IMR-90 (cell line): ENCODE measurements around the gene EXOC6. TPM values are rescaled to one million over a fixed set of nuclear protein-coding genes. Genes with fewer than 3 reads are reported as not detected.

Source experiments
- ATAC-seq: fragments of 200-7000 bp; cut with Tn5 transposase; 2 replicates; pipeline ENCODE4 v1.9.1; 2020; ENCODE audit warnings: low read depth, mild to moderate bottlenecking, moderate library complexity
- BruUV-seq: library from RNA; stranded (reverse); fragments of 400-500 nt; replicated peaks from 2 replicates; lab custom pipeline; 2021; lab: Mats Ljungman, UMichigan
- CTCF ChIA-PET: fragments of 300-600 bp; formaldehyde crosslinking; extraction: SDS; loops from one replicate; lab custom pipeline; 2021; ENCODE audit warnings: antibody characterized with exemption; lab: Yijun Ruan, JAX
- POLR2A ChIA-PET: fragments of 300-600 bp; sonication (Branson Sonifier 250); formaldehyde crosslinking; loops from one replicate; lab custom pipeline; 2022; ENCODE audit warnings: antibody characterized with exemption; ENCODE audit not compliant: unreplicated experiment; lab: Charles Lee
- DNase-seq: peaks from one replicate; pipeline ENCODE4 v3.0.0; 2013
- H2AFZ ChIP-seq: replicated peaks from 2 replicates; pipeline ENCODE3; 2013; ENCODE audit warnings: low read length, mild to moderate bottlenecking; ENCODE audit not compliant: poor library complexity
- H2AK5ac ChIP-seq: 2 replicates; pipeline ENCODE4 v1.6.1; 2013; ENCODE audit warnings: low read depth, low read length, inconsistent platforms
- H2AK9ac ChIP-seq: replicated peaks from 2 replicates; pipeline ENCODE3; 2013; ENCODE audit warnings: mild to moderate bottlenecking, low read depth, low read length, moderate library complexity; ENCODE audit not compliant: poor library complexity
- H2BK120ac ChIP-seq: 2 replicates; pipeline ENCODE4 v1.6.1; 2013; ENCODE audit warnings: low read depth, low read length, inconsistent platforms
- H2BK15ac ChIP-seq: 3 replicates; pipeline ENCODE4 v1.6.1; 2013; ENCODE audit warnings: low read depth, low read length, inconsistent platforms
- H2BK20ac ChIP-seq: 2 replicates; pipeline ENCODE4 v1.6.1; 2013; ENCODE audit warnings: low read depth, mild to moderate bottlenecking, inconsistent platforms, low read length, moderate library complexity
- H2BK5ac ChIP-seq: 2 replicates; pipeline ENCODE4 v1.6.1; 2013; ENCODE audit warnings: mild to moderate bottlenecking, low read depth, low read length, inconsistent platforms; ENCODE audit not compliant: poor library complexity, severe bottlenecking
- H3K14ac ChIP-seq: replicated peaks from 2 replicates; pipeline ENCODE4 v1.6.1; 2013; ENCODE audit warnings: low read depth, low read length, inconsistent platforms
- H3K18ac ChIP-seq: 2 replicates; pipeline ENCODE4 v1.6.1; 2013; ENCODE audit warnings: low read depth, low read length, control low read depth
- H3K23ac ChIP-seq: 2 replicates; pipeline ENCODE4 v1.6.1; 2013; ENCODE audit warnings: low read depth, low read length, inconsistent platforms
- H3K27ac ChIP-seq: 2 replicates; pipeline ENCODE4 v1.5.1; 2013; ENCODE audit warnings: mild to moderate bottlenecking, control low read depth, low read length; ENCODE audit not compliant: insufficient read depth
- H3K27me3 ChIP-seq: 2 replicates; pipeline ENCODE4 v1.6.1; 2013; ENCODE audit warnings: low read length; ENCODE audit not compliant: control insufficient read depth, insufficient read depth
- H3K36me3 ChIP-seq: 2 replicates; pipeline ENCODE4 v1.6.1; 2013; ENCODE audit warnings: low read length, mixed read lengths; ENCODE audit not compliant: control insufficient read depth, insufficient read depth
- H3K4ac ChIP-seq: 2 replicates; pipeline ENCODE4 v1.6.1; 2013; ENCODE audit warnings: low read depth, low read length, inconsistent platforms
- H3K4me1 ChIP-seq: 2 replicates; pipeline ENCODE4 v1.6.1; 2013; ENCODE audit warnings: low read length, mixed read lengths; ENCODE audit not compliant: control insufficient read depth, insufficient read depth
- H3K4me2 ChIP-seq: 2 replicates; pipeline ENCODE4 v1.6.1; 2013; ENCODE audit warnings: low read depth, mild to moderate bottlenecking, control low read depth, low read length, moderate library complexity
- H3K4me3 ChIP-seq: 2 replicates; pipeline ENCODE4 v1.5.1; 2013; ENCODE audit warnings: low read depth, mild to moderate bottlenecking, control low read depth, low read length, moderate library complexity; ENCODE audit not compliant: insufficient read depth
- H3K56ac ChIP-seq: 2 replicates; pipeline ENCODE4 v1.6.1; 2013; ENCODE audit warnings: low read length, inconsistent platforms; ENCODE audit not compliant: insufficient read depth; ENCODE audit errors: extremely low read depth
- H3K79me1 ChIP-seq, 2 experiments: 2 replicates each; pipeline ENCODE4 v1.6.1; 2013; ENCODE audit warnings: low read length in 2 of 2, inconsistent platforms in 1 of 2, low read depth in 1 of 2
- H3K9ac ChIP-seq: 2 replicates; pipeline ENCODE4 v1.6.1; 2013; ENCODE audit warnings: low read depth, low read length, control low read depth
- H3K9me1 ChIP-seq: 2 replicates; pipeline ENCODE4 v1.6.1; 2013; ENCODE audit warnings: low read length, inconsistent platforms; ENCODE audit not compliant: insufficient read depth
- H3K9me3 ChIP-seq: 2 replicates; pipeline ENCODE4 v1.6.1; 2013; ENCODE audit warnings: low read length; ENCODE audit not compliant: control insufficient read depth, insufficient read depth
- H4K20me1 ChIP-seq: 2 replicates; pipeline ENCODE4 v1.6.1; 2013; ENCODE audit warnings: low read length, inconsistent platforms; ENCODE audit not compliant: insufficient read depth
- H4K5ac ChIP-seq: 2 replicates; pipeline ENCODE4 v1.6.1; 2013; ENCODE audit warnings: mild to moderate bottlenecking, low read depth, low read length, control low read depth
- H4K8ac ChIP-seq, 2 experiments: 2 replicates each; pipeline ENCODE4 v1.6.1; 2013; ENCODE audit warnings: low read depth in 2 of 2, low read length in 2 of 2, control low read depth in 1 of 2, inconsistent platforms in 1 of 2
- H4K91ac ChIP-seq: 2 replicates; pipeline ENCODE4 v1.6.1; 2013; ENCODE audit warnings: low read depth, low read length, inconsistent platforms; ENCODE audit not compliant: insufficient read depth
- CEBPB ChIP-seq: IDR thresholded peaks from 2 replicates; pipeline ENCODE4 v1.6.1; 2012; ENCODE audit warnings: low read depth, low read length, improper control_type of control experiment
- CHD1 ChIP-seq: IDR thresholded peaks from 2 replicates; pipeline ENCODE4 v1.6.1; 2012; ENCODE audit warnings: low read depth, low read length, improper control_type of control experiment
- FOS ChIP-seq: fragments of 150-350 bp; IDR thresholded peaks from 2 replicates; pipeline ENCODE4 v1.6.1; 2016; ENCODE audit warnings: low read depth, low read length
- MAZ ChIP-seq: IDR thresholded peaks from 2 replicates; pipeline ENCODE4 v1.6.1; 2012; ENCODE audit warnings: low read depth, mild to moderate bottlenecking, low read length, improper control_type of control experiment, moderate library complexity, borderline replicate concordance
- MXI1 ChIP-seq: IDR thresholded peaks from 2 replicates; pipeline ENCODE4 v1.6.1; 2012; ENCODE audit warnings: low read depth, mild to moderate bottlenecking, low read length, moderate library complexity, borderline replicate concordance
- POLR2A ChIP-seq: IDR thresholded peaks from 2 replicates; pipeline ENCODE4 v1.6.1; 2012; ENCODE audit warnings: mild to moderate bottlenecking, low read depth, low read length
- RAD21 ChIP-seq: IDR thresholded peaks from 2 replicates; pipeline ENCODE4 v1.6.1; 2012; ENCODE audit warnings: low read length, improper control_type of control experiment
- RCOR1 ChIP-seq: IDR thresholded peaks from 2 replicates; pipeline ENCODE4 v1.6.1; 2012; ENCODE audit warnings: mild to moderate bottlenecking, low read length, improper control_type of control experiment; ENCODE audit not compliant: insufficient replicate concordance
- RFX5 ChIP-seq: IDR thresholded peaks from 2 replicates; pipeline ENCODE4 v1.8.0; 2012; ENCODE audit warnings: low read depth, mild to moderate bottlenecking, low read length, moderate library complexity
- SMC3 ChIP-seq: fragments of 150-350 bp; IDR thresholded peaks from 2 replicates; pipeline ENCODE4 v1.6.1; 2016; ENCODE audit warnings: low read depth, mild to moderate bottlenecking, antibody characterized with exemption, low read length, moderate library complexity
- WGBS, 2 experiments: methylation state at CpG; one replicate each; pipeline versions ENCODE4 v1.1.5 to v1.1.7; 2013; ENCODE audit warnings: missing lambda C conversion rate in 2 of 2; ENCODE audit not compliant: insufficient read length in 1 of 2; ENCODE audit errors: extremely low coverage in 2 of 2; 5-methylcytosine and 5-hydroxymethylcytosine counted together
- dilution Hi-C: fragments of 300-500 bp; cut with HindIII; formaldehyde crosslinking; loops from one replicate; pipeline ENCODE4 v1.14.3; 2018; ENCODE audit warnings: low sequenced_read_pairs; ENCODE audit not compliant: unreplicated experiment
- in situ Hi-C: fragments of 300-500 bp; cut with MboI; formaldehyde crosslinking; loops from 3 replicates; pipeline ENCODE4 v1.14.3; 2019; ENCODE audit warnings: low sequenced_read_pairs, inconsistent platforms, mixed read lengths
- intact Hi-C: fragments of 100-400 bp; cut with micrococcal nuclease; formaldehyde crosslinking; loops from 2 replicates; pipeline ENCODE4 v1.10.0; 2022
- polyA plus RNA-seq, 3 experiments: library from polyadenylated mRNA; depleted of rRNA; stranded (reverse); fragments of >200 nt; gene quantifications; 2 replicates each; pipeline ENCODE4 v1.2.3, GENCODE V29; 2012; ENCODE audit warnings: low replicate concordance in 1 of 3
- total RNA-seq: library from RNA; depleted of rRNA; stranded (reverse); fragments of >200 nt; gene quantifications from 2 replicates; pipeline ENCODE4 v1.2.3, GENCODE V29; 2012
- TF ChIP-seq, protein P1 (sequence below): fragments of 150-350 bp; IDR thresholded peaks from 2 replicates; pipeline ENCODE4 v1.6.1; 2016; ENCODE audit warnings: low read depth, mild to moderate bottlenecking, low read length, moderate library complexity, borderline replicate concordance
- TF ChIP-seq, protein P2 (sequence below): conservative IDR thresholded peaks from 2 replicates; pipeline ENCODE4 v1.5.1; 2012; ENCODE audit warnings: mild to moderate bottlenecking, low read depth, low read length, improper control_type of control experiment
- TF ChIP-seq, protein P3 (sequence below): fragments of 150-350 bp; IDR thresholded peaks from 2 replicates; pipeline ENCODE4 v1.6.1; 2017; ENCODE audit warnings: mild to moderate bottlenecking, antibody characterized with exemption, low read length, low read depth

The EXOC6 gene
- total and polyA plus RNA-seq, 2 of the 4 experiments (the other 2 are of a cell fraction): 4.5 to 11.5 TPM

DNA sequence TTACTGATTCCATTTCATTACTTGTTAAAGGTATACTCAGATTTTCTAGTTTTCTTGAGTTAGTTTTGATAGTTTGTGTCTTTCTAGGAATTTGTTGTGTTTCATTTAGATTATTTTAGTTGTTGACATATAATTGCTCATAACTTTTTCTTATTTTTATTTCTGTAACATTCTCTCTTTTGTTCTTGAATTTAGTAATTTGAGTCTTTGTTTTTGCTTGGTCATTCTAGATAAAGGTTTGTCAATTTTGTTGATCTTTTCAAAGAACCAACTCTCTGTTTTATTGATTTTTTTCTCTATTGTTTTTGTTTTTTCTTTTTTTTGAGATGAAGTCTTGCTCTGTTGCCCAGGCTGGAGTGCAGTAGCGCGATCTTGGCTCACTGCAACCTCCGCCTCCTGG lies 7.2 kb downstream of the EXOC6 start:
- no peak overlapping the region for H2BK5ac ChIP-seq
- H2BK15ac ChIP-seq: no peak overlapping the region
- no peaks in the 10 kb centered on the region for H3K27me3 ChIP-seq
- no peak overlapping the region for H3K4ac ChIP-seq
- DNase-seq (no peak), ATAC-seq (no peak)
- no peak overlapping the region for H4K5ac ChIP-seq
- ChIA-PET POLR2A (no interaction called here), CTCF (no interaction called here)
- no peak overlapping the region for H3K18ac ChIP-seq
- peaks cover 15% of the 10 kb centered on the region for H3K9me3 ChIP-seq
- no peaks in the 10 kb centered on the region for H3K36me3 ChIP-seq
- H3K14ac ChIP-seq: no peak overlapping the region
- H3K56ac ChIP-seq: no peak overlapping the region
- no peak overlapping the region for H2BK120ac ChIP-seq
- H2AFZ ChIP-seq: no peak overlapping the region
- H3K27ac ChIP-seq: no peak overlapping the region
- in situ Hi-C loops (no loop called here), intact Hi-C loops (no loop called here), dilution Hi-C loops (no loop called here)
- peaks cover 25 to 28% of the 10 kb centered on the region in 2 experiments for H3K79me1 ChIP-seq
- no peaks in the 10 kb centered on the region for H3K4me1 ChIP-seq
- H4K8ac ChIP-seq: no peak overlapping the region
- TF ChIP-seq, protein P1, sequence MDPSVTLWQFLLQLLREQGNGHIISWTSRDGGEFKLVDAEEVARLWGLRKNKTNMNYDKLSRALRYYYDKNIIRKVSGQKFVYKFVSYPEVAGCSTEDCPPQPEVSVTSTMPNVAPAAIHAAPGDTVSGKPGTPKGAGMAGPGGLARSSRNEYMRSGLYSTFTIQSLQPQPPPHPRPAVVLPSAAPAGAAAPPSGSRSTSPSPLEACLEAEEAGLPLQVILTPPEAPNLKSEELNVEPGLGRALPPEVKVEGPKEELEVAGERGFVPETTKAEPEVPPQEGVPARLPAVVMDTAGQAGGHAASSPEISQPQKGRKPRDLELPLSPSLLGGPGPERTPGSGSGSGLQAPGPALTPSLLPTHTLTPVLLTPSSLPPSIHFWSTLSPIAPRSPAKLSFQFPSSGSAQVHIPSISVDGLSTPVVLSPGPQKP: no peak
- no peak for TF ChIP-seq RCOR1
- no peak for TF ChIP-seq CHD1
- TF ChIP-seq MXI1: no peak
- no peak for TF ChIP-seq SMC3
- no peak for TF ChIP-seq CEBPB
- TF ChIP-seq MAZ: no peak
- TF ChIP-seq, protein P2, sequence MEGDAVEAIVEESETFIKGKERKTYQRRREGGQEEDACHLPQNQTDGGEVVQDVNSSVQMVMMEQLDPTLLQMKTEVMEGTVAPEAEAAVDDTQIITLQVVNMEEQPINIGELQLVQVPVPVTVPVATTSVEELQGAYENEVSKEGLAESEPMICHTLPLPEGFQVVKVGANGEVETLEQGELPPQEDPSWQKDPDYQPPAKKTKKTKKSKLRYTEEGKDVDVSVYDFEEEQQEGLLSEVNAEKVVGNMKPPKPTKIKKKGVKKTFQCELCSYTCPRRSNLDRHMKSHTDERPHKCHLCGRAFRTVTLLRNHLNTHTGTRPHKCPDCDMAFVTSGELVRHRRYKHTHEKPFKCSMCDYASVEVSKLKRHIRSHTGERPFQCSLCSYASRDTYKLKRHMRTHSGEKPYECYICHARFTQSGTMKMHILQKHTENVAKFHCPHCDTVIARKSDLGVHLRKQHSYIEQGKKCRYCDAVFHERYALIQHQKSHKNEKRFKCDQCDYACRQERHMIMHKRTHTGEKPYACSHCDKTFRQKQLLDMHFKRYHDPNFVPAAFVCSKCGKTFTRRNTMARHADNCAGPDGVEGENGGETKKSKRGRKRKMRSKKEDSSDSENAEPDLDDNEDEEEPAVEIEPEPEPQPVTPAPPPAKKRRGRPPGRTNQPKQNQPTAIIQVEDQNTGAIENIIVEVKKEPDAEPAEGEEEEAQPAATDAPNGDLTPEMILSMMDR: no peak
- TF ChIP-seq POLR2A: no peak
- TF ChIP-seq, protein P3, sequence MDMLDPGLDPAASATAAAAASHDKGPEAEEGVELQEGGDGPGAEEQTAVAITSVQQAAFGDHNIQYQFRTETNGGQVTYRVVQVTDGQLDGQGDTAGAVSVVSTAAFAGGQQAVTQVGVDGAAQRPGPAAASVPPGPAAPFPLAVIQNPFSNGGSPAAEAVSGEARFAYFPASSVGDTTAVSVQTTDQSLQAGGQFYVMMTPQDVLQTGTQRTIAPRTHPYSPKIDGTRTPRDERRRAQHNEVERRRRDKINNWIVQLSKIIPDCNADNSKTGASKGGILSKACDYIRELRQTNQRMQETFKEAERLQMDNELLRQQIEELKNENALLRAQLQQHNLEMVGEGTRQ: no peak
- TF ChIP-seq FOS: no peak
- no peak for TF ChIP-seq RFX5
- TF ChIP-seq RAD21: no peak
- no peaks in the 10 kb centered on the region; the same call in 1 of the 2 replicates for H4K20me1 ChIP-seq
- BruUV-seq: no TSS peak
- H3K9ac ChIP-seq: no peak overlapping the region
- H2BK20ac ChIP-seq: no peak overlapping the region
- no peak overlapping the region for H4K91ac ChIP-seq
- H3K4me2 ChIP-seq: no peak overlapping the region
- no peak overlapping the region for H2AK9ac ChIP-seq
- H3K23ac ChIP-seq: no peak overlapping the region
- WGBS, 2 experiments: no CpG with 5 or more reads among the region's 3 CpGs
- no peak overlapping the region for H2AK5ac ChIP-seq
- H3K4me3 ChIP-seq: no peak overlapping the region
- no peaks in the 10 kb centered on the region for H3K9me1 ChIP-seq
